Measurements from ENCODE around the gene TUBB4B. TPM values are rescaled to one million over a fixed set of nuclear protein-coding genes. Genes with fewer than 3 reads are reported as not detected.

The TUBB4B gene
- polyA plus RNA-seq, 1 of the 3 experiments (the other 2 are of a cell fraction), result 508 TPM

GRCh38 chr9:137216188-137216965 is 24.7 kb upstream of the TUBB4B start:
- ChIA-PET CTCF (interaction anchor here (0.6 to 1.5 kb wide), 4 partner anchors 9 to 20 kb away, joined by 3 to 7 read pairs (median 3); partner anchors contain the start of gene RNF224), POLR2A (interaction anchor here (1.7 kb wide), 1 partner anchor 9 kb away, joined by 3 read pairs; no protein-coding TSS in a partner anchor)
- no peak for DNase-seq
- TF ChIP-seq RCOR1 (IDR thresholded peaks at IDR 0.05; ENCODE audit: low read length), result no peak
- TF ChIP-seq SIN3A (IDR thresholded peaks at IDR 0.05; ENCODE audit: borderline replicate concordance, low read depth, low read length), result no peak
- TF ChIP-seq PBX3 (IDR thresholded peaks at IDR 0.05), result no peak
- TF ChIP-seq POLR2AphosphoS5 (IDR thresholded peaks at IDR 0.05; ENCODE audit: low read depth, low read length), result no peak
- TF ChIP-seq MEF2A (IDR thresholded peaks at IDR 0.05; ENCODE audit: borderline replicate concordance, low read depth), result no peak
- no peak for TF ChIP-seq FOXM1 (IDR thresholded peaks at IDR 0.05; ENCODE audit: low read depth)
- no peak for TF ChIP-seq YY1 (IDR thresholded peaks at IDR 0.05; ENCODE audit: low read depth)
- TF ChIP-seq NRF1 (IDR thresholded peaks at IDR 0.05; ENCODE audit: low read depth, low read length), result no peak
- H3K36me3 ChIP-seq (replicated peaks in 1 of 2; ENCODE audit: control insufficient read depth in 1 of 2, insufficient read depth in 2 of 2, low read length in 1 of 2), result peaks cover 0 to 14% of the 10 kb centered on the region in 2 experiments
- peaks cover 0 to 5% of the 10 kb centered on the region in 2 experiments; a peak in 1 of 4 replicates for H3K4me1 ChIP-seq (ENCODE audit: control insufficient read depth in 1 of 2, insufficient read depth in 2 of 2, low read depth in 1 of 2, low read length in 1 of 2)
- no peak overlapping the region for H2AFZ ChIP-seq (ENCODE audit: low read depth)
- H3K4me2 ChIP-seq, result no peak overlapping the region
- no peaks in the 10 kb centered on the region for H3F3A ChIP-seq (replicated peaks; ENCODE audit: insufficient read depth)
- H3K4me3 ChIP-seq (ENCODE audit: low read depth in 2 of 2, low read length in 1 of 2), result no peak overlapping the region
- no peaks in the 10 kb centered on the region for H3K27me3 ChIP-seq (ENCODE audit: insufficient read depth)
- H4K20me1 ChIP-seq (ENCODE audit: insufficient read depth), result no peaks in the 10 kb centered on the region
- no peaks in the 10 kb centered on the region for H3K9me2 ChIP-seq
- H3K9ac ChIP-seq, result no peak overlapping the region
- H3K79me2 ChIP-seq (ENCODE audit: insufficient read depth), result no peaks in the 10 kb centered on the region
- no peak overlapping the region for H3K27ac ChIP-seq (ENCODE audit: low read depth in 2 of 2, low read length in 1 of 2)
- no peaks in the 10 kb centered on the region for H3K9me3 ChIP-seq
- WGBS (ENCODE audit: low lambda C conversion rate), result 95% methylated on average over 16 of the region's 30 CpGs

DNA sequence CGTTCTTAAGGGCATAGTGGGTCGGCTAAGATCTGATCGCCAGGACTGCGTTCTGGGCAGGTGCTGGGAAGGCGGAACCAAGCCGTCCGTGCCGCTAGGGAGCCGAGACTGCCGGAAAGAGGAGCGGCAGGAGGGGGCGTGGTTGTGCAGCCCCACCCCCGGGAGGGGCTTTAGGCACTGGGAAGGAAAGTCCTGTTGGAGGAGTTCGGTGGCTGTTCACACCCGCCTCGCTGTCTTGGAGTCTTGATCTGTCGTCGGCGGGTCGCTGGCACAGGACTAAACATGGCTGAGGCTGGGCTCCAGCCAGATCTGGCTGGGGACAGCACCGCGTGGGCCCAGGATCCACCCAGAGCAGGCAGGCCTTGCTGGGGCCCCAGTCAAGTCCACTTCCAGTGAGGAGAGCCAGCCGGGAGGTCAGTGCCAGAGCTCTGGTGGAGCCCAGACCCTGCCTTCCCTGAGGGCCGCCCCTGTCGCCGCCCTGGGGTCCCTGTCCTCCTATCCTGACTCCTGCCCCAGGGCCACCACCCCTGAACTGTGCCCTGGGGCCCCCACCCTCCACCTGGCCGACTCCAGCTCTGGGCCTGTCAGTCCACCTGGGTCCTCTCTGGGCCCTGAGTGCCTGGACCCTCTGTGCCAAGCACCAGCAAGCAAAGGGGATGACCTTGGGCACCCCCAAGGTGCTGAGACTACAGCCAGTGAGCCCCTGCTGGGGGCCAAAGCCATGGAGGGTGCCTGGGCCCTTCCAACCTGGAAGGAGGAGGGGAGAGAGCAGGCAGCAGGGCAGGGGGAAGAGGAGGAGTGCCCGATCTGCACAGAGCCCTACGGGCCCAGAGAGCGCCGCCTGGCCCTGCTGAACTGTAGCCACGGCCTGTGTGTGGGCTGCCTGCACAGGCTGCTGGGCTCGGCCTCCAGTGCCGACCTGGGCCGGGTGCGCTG is 23.5 kb upstream of the TUBB4B start:
- Histone ChIP-seq H2AFZ (ENCODE audit: low read depth) (no peak overlapping the region), H3K27me3 (ENCODE audit: insufficient read depth) (no peaks in the 10 kb centered on the region), H3K79me2 (ENCODE audit: insufficient read depth) (no peaks in the 10 kb centered on the region), H3K4me2 (no peak overlapping the region), H3K36me3 (replicated peaks in 1 of 2; ENCODE audit: control insufficient read depth in 1 of 2, insufficient read depth in 2 of 2, low read length in 1 of 2) (peaks cover 0 to 14% of the 10 kb centered on the region in 2 experiments), H3K4me1 (ENCODE audit: control insufficient read depth in 1 of 2, insufficient read depth in 2 of 2, low read depth in 1 of 2, low read length in 1 of 2) (peaks cover under 1 to 5% of the 10 kb centered on the region in 2 experiments; a peak in 1 of 4 replicates), H3K9ac (no peak overlapping the region), H3K9me3 (no peaks in the 10 kb centered on the region), H4K20me1 (ENCODE audit: insufficient read depth) (no peaks in the 10 kb centered on the region), H3K9me2 (no peaks in the 10 kb centered on the region), H3F3A (replicated peaks; ENCODE audit: insufficient read depth) (no peaks in the 10 kb centered on the region), H3K27ac (ENCODE audit: low read depth in 2 of 2, low read length in 1 of 2) (no peak overlapping the region), H3K4me3 (ENCODE audit: low read depth in 2 of 2, low read length in 1 of 2) (no peak overlapping the region)
- POLR2A ChIA-PET, result interaction anchor here (1.7 kb wide), 1 partner anchor 10 kb away, joined by 3 read pairs; no protein-coding TSS in a partner anchor
- 84% methylated on average over 20 of the region's 36 CpGs for WGBS (ENCODE audit: low lambda C conversion rate)
- CTCF ChIA-PET, result interaction anchor here (0.9 kb wide), 1 partner anchor 188 kb away, joined by 3 read pairs; no protein-coding TSS in a partner anchor
- no peak for DNase-seq
- TF ChIP-seq, protein P1, sequence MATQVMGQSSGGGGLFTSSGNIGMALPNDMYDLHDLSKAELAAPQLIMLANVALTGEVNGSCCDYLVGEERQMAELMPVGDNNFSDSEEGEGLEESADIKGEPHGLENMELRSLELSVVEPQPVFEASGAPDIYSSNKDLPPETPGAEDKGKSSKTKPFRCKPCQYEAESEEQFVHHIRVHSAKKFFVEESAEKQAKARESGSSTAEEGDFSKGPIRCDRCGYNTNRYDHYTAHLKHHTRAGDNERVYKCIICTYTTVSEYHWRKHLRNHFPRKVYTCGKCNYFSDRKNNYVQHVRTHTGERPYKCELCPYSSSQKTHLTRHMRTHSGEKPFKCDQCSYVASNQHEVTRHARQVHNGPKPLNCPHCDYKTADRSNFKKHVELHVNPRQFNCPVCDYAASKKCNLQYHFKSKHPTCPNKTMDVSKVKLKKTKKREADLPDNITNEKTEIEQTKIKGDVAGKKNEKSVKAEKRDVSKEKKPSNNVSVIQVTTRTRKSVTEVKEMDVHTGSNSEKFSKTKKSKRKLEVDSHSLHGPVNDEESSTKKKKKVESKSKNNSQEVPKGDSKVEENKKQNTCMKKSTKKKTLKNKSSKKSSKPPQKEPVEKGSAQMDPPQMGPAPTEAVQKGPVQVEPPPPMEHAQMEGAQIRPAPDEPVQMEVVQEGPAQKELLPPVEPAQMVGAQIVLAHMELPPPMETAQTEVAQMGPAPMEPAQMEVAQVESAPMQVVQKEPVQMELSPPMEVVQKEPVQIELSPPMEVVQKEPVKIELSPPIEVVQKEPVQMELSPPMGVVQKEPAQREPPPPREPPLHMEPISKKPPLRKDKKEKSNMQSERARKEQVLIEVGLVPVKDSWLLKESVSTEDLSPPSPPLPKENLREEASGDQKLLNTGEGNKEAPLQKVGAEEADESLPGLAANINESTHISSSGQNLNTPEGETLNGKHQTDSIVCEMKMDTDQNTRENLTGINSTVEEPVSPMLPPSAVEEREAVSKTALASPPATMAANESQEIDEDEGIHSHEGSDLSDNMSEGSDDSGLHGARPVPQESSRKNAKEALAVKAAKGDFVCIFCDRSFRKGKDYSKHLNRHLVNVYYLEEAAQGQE (IDR thresholded peaks at IDR 0.05; ENCODE audit: low read depth, low read length), result no peak
- TF ChIP-seq MAX (IDR thresholded peaks at IDR 0.05; ENCODE audit: low read depth), result no peak
- TF ChIP-seq MEF2A (IDR thresholded peaks at IDR 0.05; ENCODE audit: borderline replicate concordance, low read depth), result no peak
- TF ChIP-seq USF1 (IDR thresholded peaks at IDR 0.05; ENCODE audit: borderline replicate concordance, low read depth), result no peak
- TF ChIP-seq RCOR1 (IDR thresholded peaks at IDR 0.05; ENCODE audit: low read length), result no peak
- no peak for TF ChIP-seq SIN3A (IDR thresholded peaks at IDR 0.05; ENCODE audit: borderline replicate concordance, low read depth, low read length)
- TF ChIP-seq EP300 (IDR thresholded peaks at IDR 0.05; ENCODE audit: borderline replicate concordance in 1 of 2, low read depth in 1 of 2, low read length in 1 of 2), result no peak
- no peak for TF ChIP-seq TEAD4 (IDR thresholded peaks at IDR 0.05; ENCODE audit: borderline replicate concordance, insufficient read depth)
- no peak for TF ChIP-seq FOSL2 (IDR thresholded peaks at IDR 0.05; ENCODE audit: borderline replicate concordance, low read depth)
- TF ChIP-seq IRF3 (IDR thresholded peaks at IDR 0.05; ENCODE audit: low read depth, low read length), result no peak
- no peak for TF ChIP-seq TAF1 (IDR thresholded peaks at IDR 0.05; ENCODE audit: borderline replicate concordance, low read depth, low read length)

All from SK-N-SH (cell line).